Nucleus accumbens (tissue), 56 donors: ENCODE results near the gene CLCF1.

Source experiments
- DNase-seq, 56 donors: peaks; one replicate each; lab custom pipeline; 2025; lab: John Stamatoyannopoulos, UW

CLCF1 gene

GRCh38 chr11:67365736-67366444 is 7.5 kb downstream of the CLCF1 start:
- peak in 9 of 56 donors; percentile 9 to 45 (median 25) for DNase-seq

GRCh38 chr11:67364783-67365722 is 8.3 kb downstream of the CLCF1 start:
- DNase-seq, result no peak

GRCh38 chr11:67364169-67364568 is 9.2 kb downstream of the CLCF1 start:
- no peak for DNase-seq

GRCh38 chr11:67357831-67358670 is 15.3 kb downstream of the CLCF1 start:
- no peak for DNase-seq

DNA sequence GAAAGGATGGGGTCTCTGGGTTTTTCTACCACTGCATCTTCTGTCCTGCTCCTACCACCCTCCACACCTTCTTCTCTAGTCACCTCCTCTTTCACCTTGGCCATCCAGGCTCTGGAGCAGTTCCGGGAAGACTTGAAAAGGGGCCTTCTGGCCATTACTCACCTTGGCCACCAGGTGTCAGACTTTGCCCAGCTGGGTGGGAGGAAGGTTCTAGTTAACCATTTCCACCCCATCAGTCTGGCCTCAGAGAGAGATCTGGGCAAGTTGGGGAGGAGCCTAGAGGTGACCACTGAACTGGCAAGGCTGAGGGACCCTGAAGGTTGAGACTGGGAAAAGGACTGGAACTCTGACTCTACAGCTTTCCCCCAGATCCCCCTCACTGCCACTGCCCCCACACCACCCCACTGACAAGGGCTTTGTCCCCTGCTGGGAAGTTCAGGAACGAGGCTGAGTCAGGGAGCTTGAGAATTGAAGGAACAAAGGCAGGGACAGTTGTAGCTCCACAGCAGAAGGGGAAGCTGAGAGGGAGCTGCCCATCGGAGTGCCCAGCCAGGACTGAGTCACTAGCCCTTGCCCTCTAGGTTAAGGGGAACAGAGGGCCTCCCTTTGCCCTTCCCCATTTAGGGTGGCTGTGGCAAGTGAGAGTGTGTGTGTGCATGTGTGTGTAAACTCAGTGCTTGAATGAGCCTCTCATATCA is 16.4 kb downstream of the CLCF1 start:
- peak in 24 of 56 donors; percentile 14 to 67 (median 32) for DNase-seq

DNA sequence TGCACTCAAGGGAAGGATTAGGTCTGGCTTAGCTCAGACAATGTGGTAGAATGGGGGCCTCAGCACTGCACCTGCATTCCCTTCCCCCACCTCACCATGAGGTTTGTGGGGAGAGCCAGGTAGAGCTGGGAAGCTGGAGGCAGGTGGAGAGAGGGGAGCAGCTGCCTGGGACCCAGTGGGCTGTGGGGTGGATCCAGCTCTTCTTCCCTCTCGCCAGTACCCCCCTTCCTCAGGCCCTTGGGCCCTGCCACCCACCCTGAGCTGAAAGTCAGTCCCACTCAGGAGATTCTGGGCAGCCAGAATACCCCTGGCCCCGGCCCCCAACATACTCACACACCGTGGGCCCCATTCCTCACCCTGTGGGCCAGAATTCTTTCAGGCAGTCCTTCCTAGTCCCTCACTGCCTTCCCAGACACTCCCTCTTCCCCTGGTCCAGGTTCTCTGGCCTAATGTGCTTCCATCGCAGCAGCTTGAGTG is 17.0 kb downstream of the CLCF1 start:
- no peak for DNase-seq

DNA sequence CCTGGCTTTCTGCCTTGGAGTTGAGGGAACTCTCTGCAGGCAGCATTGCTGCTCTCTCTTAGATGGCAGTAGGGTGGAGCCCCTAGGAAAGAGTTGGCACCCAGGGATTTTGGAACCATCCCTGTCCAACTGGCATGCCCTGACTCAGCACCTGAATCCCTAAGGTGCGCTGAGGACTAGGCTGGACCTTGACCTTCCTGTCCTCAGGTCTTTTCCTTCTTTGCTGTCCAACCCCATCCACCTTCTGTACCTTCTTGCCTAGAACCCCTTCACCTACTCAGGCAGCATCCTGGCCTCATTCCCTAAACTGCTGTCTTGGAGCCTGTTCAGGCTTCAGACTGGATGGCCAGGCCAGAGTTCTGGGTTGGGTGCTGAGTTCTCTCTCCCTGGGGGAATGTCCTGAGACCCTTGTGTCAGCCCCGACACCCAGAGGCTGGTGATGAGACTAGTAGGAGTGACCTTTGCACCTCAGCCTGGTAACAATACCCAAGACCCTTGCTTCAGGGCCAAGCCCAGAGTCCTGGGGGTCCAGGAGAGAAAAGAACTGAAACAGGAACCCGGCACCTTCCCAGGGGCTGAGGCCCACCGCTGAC is 17.5 kb downstream of the CLCF1 start:
- no peak for DNase-seq

GRCh38 chr11:67355023-67355793 is 18.2 kb downstream of the CLCF1 start:
- DNase-seq, result peak in 2 of 56 donors; percentile 7 to 23

DNA sequence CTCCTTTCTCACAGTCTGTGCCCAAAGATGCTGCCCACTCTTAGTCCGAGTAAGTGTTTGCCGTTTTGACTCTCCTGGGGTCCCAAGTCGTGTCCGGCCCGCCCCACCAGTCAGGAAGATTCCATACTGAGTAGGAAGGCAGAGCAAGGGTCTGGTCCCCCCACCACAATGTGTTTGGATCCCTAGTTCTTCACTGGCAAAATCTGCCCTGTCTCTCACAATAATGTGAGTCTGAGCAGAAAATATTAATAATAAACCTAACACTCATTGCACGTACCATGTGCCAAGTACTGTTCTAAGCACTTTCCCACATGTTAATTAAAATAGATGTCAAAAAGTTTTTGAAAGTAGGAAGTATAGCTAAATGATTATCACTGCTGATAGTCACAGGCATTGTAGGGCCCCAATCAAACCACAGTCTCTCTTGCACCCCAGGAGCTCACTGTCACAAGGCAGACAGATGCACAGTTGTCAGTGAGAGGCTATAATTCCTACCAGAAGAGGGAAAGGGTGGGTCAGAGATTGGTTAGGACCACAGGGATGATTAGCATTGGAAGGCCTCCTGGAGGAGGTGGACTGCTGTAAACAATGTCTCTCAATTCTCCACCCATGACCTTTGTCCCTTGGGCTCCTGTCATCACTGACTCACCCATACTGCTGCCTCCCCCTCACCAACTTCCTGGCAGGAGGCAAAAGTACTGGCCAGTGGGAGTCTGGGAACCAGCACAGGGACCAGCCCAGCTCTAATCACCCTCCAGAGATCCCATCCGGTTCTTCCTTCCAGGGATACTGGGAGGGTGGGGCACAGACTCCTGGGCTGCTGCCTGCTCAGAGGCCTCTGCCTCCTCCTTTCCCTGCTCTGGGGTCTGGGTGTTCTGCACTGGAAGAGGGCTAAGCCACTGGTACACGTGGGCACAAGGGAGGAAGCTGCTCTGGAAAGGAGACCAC is 19.0 kb downstream of the CLCF1 start:
- DNase-seq, result peak in 1 of 56 donors; percentile 21

GRCh38 chr11:67353317-67354074 is 19.9 kb downstream of the CLCF1 start, which contains the start of gene POLD4:
POLD4 (minus strand) TSS chr11:67353546; CDS start chr11:67353399, 147 bp downstream.
- peak; percentile 72 to 98 (median 95) for DNase-seq

- no peak for DNase-seq
Measured at GRCh38 chr11:67352546-67353316, 20.7 kb downstream of the CLCF1 start.

GRCh38 chr11:67351275-67352005 is 22.0 kb downstream of the CLCF1 start:
- peak in 31 of 56 donors; percentile 20 to 68 (median 34) for DNase-seq

DNA sequence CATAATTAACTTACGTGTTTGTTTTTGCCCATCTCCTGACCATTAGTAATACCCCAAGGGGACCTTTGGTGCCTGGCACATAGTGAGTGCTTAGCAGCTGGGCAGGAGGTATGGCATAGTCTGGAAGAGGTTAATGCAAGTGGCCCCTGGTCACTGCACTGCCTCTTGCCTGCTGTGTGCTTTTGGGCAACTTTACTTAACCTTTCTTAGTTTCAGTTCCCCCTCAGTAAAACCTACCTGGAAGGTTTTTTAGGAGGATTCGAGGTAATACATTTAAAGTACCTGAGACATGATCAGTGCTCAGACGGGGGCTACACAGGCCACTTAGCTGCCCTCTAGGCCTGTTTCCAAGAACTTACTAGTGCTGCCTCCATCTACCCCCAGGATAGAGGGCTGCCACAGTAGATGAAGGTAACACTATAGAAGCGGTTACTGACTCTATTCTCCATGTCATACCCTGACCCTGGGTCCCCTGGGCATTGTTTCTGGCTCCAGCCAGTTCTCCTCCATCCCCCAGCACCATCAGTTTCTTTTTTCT is 23.4 kb downstream of the CLCF1 start:
- no peak for DNase-seq

DNA sequence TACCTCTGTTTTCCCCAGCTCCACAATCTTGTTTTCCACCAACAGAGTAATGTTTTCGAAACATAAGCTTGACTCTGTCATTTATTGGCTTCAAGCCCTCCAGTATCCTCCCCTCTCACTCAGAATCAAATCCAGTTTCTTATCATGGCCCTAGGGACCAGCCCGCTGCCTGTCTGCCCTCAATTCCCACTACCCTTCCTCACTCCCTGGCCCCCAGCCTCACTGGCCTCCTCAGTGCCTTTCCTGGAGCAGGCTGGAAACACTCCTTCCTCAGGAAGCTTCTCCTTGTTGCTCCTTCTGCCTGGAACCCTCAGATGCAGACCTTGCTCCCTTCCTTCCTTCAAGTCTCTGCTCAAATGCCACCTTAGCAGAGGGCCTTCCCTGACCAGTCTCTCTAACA is 23.9 kb downstream of the CLCF1 start:
- no peak for DNase-seq

GRCh38 chr11:67349036-67349435 is 24.4 kb downstream of the CLCF1 start:
- DNase-seq, result no peak
